ENCODE results near the gene IBTK. TPM values are rescaled to one million over a fixed set of nuclear protein-coding genes. Genes with fewer than 3 reads are reported as not detected.

The IBTK gene
- polyA plus RNA-seq, 3 donors = 7.0 to 20.2 (median 13.1) TPM

DNA sequence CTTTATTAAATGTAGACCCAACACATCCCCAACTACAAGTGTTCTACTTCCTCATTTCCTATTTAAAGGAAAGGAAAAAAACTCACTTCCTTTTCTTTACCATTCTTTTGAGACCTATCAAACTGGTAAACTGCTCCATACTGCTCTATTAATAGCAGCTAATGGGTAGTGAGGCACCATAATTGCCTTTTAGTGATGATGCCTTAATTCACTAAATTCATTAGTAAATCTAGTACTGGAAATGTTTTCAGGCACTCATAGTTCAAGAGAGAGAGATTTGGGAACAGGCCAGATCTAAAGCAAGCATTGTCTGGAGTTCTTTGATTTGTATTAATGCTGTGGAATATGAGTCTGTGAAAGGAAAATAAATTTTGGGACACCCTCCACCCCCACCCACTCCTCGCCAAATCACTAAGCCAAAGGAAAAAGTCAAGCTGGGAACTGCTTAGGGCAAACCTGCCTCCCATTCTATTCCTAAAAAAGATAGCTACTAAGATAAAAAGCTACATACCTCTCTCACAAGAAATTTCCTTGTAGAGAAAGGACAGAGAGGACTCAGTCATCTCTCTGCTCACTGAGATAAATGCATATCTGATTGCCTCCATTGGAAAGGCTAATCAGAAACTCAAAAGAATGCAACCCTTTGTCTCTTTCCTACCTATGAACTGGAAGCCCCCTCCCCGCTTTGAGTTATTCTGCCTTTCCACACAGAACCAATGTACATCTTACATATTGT, 13.6 kb upstream of the IBTK start:
- H3K4me1 ChIP-seq (ENCODE audit: control insufficient read depth in 1 of 2, insufficient read depth in 2 of 2, low read length in 2 of 2) = peaks cover 27 to 34% of the 10 kb centered on the region in 2 donors
- H3K9me3 Mint-ChIP-seq = peaks cover 0 to 3% (median 0%) of the 10 kb centered on the region in 7 donors
- H3K9ac ChIP-seq (ENCODE audit: insufficient read depth, low read length, poor library complexity, severe bottlenecking) = no peak overlapping the region
- peak overlapping the region in 2 of 7 donors; percentile 24 to 25 for H3K27ac Mint-ChIP-seq
- TF ChIP-seq, protein P1, sequence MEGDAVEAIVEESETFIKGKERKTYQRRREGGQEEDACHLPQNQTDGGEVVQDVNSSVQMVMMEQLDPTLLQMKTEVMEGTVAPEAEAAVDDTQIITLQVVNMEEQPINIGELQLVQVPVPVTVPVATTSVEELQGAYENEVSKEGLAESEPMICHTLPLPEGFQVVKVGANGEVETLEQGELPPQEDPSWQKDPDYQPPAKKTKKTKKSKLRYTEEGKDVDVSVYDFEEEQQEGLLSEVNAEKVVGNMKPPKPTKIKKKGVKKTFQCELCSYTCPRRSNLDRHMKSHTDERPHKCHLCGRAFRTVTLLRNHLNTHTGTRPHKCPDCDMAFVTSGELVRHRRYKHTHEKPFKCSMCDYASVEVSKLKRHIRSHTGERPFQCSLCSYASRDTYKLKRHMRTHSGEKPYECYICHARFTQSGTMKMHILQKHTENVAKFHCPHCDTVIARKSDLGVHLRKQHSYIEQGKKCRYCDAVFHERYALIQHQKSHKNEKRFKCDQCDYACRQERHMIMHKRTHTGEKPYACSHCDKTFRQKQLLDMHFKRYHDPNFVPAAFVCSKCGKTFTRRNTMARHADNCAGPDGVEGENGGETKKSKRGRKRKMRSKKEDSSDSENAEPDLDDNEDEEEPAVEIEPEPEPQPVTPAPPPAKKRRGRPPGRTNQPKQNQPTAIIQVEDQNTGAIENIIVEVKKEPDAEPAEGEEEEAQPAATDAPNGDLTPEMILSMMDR (IDR thresholded peaks at IDR 0.05) = no peak
- no peaks in the 10 kb centered on the region for H3K27me3 ChIP-seq (ENCODE audit: control insufficient read depth in 2 of 2, insufficient read depth in 2 of 2, low read length in 2 of 2)
- H3K9me3 ChIP-seq (replicated peaks in 1 of 2; ENCODE audit: control insufficient read depth in 1 of 2, insufficient read depth in 1 of 2, low read length in 2 of 2) = no peaks in the 10 kb centered on the region
- no peak overlapping the region for H3K27ac ChIP-seq (ENCODE audit: low read depth in 1 of 2, low read length in 2 of 2)
- H3K4me3 ChIP-seq (replicated peaks in 1 of 3; ENCODE audit: low read depth in 2 of 3, low read length in 3 of 3) = peak overlapping the region in 1 of 3 experiments; percentile 4
- H4K20me1 ChIP-seq (ENCODE audit: insufficient read depth, low read length) = no peaks in the 10 kb centered on the region
- H3K4me2 ChIP-seq (replicated peaks; ENCODE audit: extremely low read depth, low read length, poor library complexity, severe bottlenecking) = no peak overlapping the region
- H3K4me3 Mint-ChIP-seq = no peak overlapping the region
- peak in 2 of 3 donors; percentile 12 to 29 for DNase-seq
- peaks cover 27% of the 10 kb centered on the region for H3K4me1 Mint-ChIP-seq
- intact Hi-C loops (cut with micrococcal nuclease) = no loop called here
- WGBS (ENCODE audit: insufficient coverage) = no CpG with 5 or more reads among the region's 2 CpGs
- H3K27me3 Mint-ChIP-seq (ENCODE audit: low read depth in 3 of 3) = peaks cover 0 to 3% (median 2%) of the 10 kb centered on the region in 3 donors
- H3K79me2 ChIP-seq (ENCODE audit: insufficient read depth, low read length) = no peaks in the 10 kb centered on the region
- no peaks in the 10 kb centered on the region for H3K36me3 Mint-ChIP-seq
- no peak overlapping the region for H2AFZ ChIP-seq (ENCODE audit: insufficient read depth, low read depth, low read length, poor library complexity, severe bottlenecking)
- no peaks in the 10 kb centered on the region for H3K36me3 ChIP-seq (replicated peaks in 1 of 2; ENCODE audit: control insufficient read depth in 1 of 2, insufficient read depth in 2 of 2, low read length in 2 of 2)

DNA sequence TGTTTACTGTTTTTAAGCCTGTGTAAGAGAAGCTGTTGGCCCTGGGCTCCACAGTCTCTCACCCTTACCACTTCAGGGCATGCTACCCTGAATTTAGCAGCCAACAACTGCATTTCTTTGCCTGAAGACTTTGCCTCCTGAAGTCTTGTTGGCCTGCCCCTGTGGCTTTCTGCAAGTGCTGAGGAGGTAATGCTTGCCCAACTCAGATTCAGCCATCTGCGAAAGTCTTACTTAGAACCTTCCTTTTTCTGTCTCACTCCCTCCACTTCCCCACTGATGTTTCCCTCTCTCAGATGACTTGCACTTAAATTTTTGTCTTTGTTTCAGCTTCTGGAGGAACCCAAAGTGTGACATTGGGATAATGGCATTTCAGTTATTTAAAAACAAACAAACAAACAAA, 11.8 kb upstream of the IBTK start:
- DNase-seq = peak; percentile 38 to 54 (median 45)
- intact Hi-C loops (cut with micrococcal nuclease) = no loop called here
- Histone ChIP-seq H3K27me3 (ENCODE audit: control insufficient read depth in 2 of 2, insufficient read depth in 2 of 2, low read length in 2 of 2) (no peaks in the 10 kb centered on the region), H3K79me2 (ENCODE audit: insufficient read depth, low read length) (no peaks in the 10 kb centered on the region), H3K4me2 (replicated peaks; ENCODE audit: extremely low read depth, low read length, poor library complexity, severe bottlenecking) (peak overlapping the region; percentile 25), H3K4me3 (replicated peaks in 1 of 3; ENCODE audit: low read depth in 2 of 3, low read length in 3 of 3) (no peak overlapping the region), H2AFZ (ENCODE audit: insufficient read depth, low read depth, low read length, poor library complexity, severe bottlenecking) (peak overlapping the region; percentile 54), H3K4me1 (ENCODE audit: control insufficient read depth in 1 of 2, insufficient read depth in 2 of 2, low read length in 2 of 2) (peaks cover 27 to 34% of the 10 kb centered on the region in 2 donors), H3K9me3 (replicated peaks in 1 of 2; ENCODE audit: control insufficient read depth in 1 of 2, insufficient read depth in 1 of 2, low read length in 2 of 2) (no peaks in the 10 kb centered on the region), H3K27ac (ENCODE audit: low read depth in 1 of 2, low read length in 2 of 2) (peak overlapping the region; percentile 31 to 60), H4K20me1 (ENCODE audit: insufficient read depth, low read length) (no peaks in the 10 kb centered on the region), H3K36me3 (replicated peaks in 1 of 2; ENCODE audit: control insufficient read depth in 1 of 2, insufficient read depth in 2 of 2, low read length in 2 of 2) (no peaks in the 10 kb centered on the region), H3K9ac (ENCODE audit: insufficient read depth, low read length, poor library complexity, severe bottlenecking) (no peak overlapping the region)
- TF ChIP-seq, protein P1 (IDR thresholded peaks at IDR 0.05) = no peak
- Mint-ChIP-seq H3K36me3 (no peaks in the 10 kb centered on the region), H3K4me1 (peaks cover 28% of the 10 kb centered on the region), H3K9me3 (peaks cover 0 to 3% (median 0%) of the 10 kb centered on the region in 7 donors), H3K27ac (peak overlapping the region; percentile 72 to 90 (median 83)), H3K4me3 (peak overlapping the region in 1 of 2 donors; percentile 35), H3K27me3 (ENCODE audit: low read depth in 3 of 3) (peaks cover 0 to 3% (median 2%) of the 10 kb centered on the region in 3 donors)
- no CpG with 5 or more reads among the region's 1 CpG for WGBS (ENCODE audit: insufficient coverage)

Measured in CD14-positive monocyte (primary cell).